ENCODE data around the gene CBR1. TPM values are rescaled to one million over a fixed set of nuclear protein-coding genes. Genes with fewer than 3 reads are reported as not detected.

The CBR1 gene
- total and polyA plus RNA-seq, 9 donors, result 29.7 to 80.6 (median 44.0) TPM

GRCh38 chr21:36075953-36076352 lies 6.1 kb downstream of the CBR1 start:
- Histone ChIP-seq H3K27ac (no peak overlapping the region), H3K4me3 (no peak overlapping the region), H3K36me3 (no peaks in the 10 kb centered on the region), H3K4me1 (ENCODE audit: insufficient read depth) (peaks cover 11% of the 10 kb centered on the region), H3K9me3 (no peaks in the 10 kb centered on the region), H3K27me3 (no peaks in the 10 kb centered on the region)
- TF ChIP-seq POLR2A (IDR thresholded peaks at IDR 0.05) (no peak), EP300 (IDR thresholded peaks at IDR 0.05) (no peak), CTCF (IDR thresholded peaks at IDR 0.05) (no peak)
- DNase-seq, result no peak
- intact Hi-C loops (cut with DNase I), result no loop called here
- WGBS, 3 donors, result 75 to 76% (median 76%) methylated on average over 5 of the region's 5 CpGs

GRCh38 chr21:36076878-36077655 lies 7.2 kb downstream of the CBR1 start:
- Histone ChIP-seq H3K4me1 (ENCODE audit: insufficient read depth) (peaks cover 4% of the 10 kb centered on the region), H3K27me3 (no peaks in the 10 kb centered on the region), H3K4me3 (no peak overlapping the region), H3K9me3 (no peaks in the 10 kb centered on the region), H3K36me3 (no peaks in the 10 kb centered on the region), H3K27ac (no peak overlapping the region)
- TF ChIP-seq POLR2A (IDR thresholded peaks at IDR 0.05) (no peak), CTCF (IDR thresholded peaks at IDR 0.05) (no peak), EP300 (IDR thresholded peaks at IDR 0.05) (no peak)
- intact Hi-C loops (cut with DNase I), result no loop called here
- 73 to 78% (median 74%) methylated on average over 7 of the region's 7 CpGs for WGBS, 3 donors
- DNase-seq, result no peak

- Histone ChIP-seq H3K9me3 (no peaks in the 10 kb centered on the region), H3K27ac (no peak overlapping the region), H3K27me3 (no peaks in the 10 kb centered on the region), H3K4me3 (no peak overlapping the region), H3K36me3 (no peaks in the 10 kb centered on the region), H3K4me1 (ENCODE audit: insufficient read depth) (peaks cover under 1% of the 10 kb centered on the region)
- no peak for TF ChIP-seq POLR2A (IDR thresholded peaks at IDR 0.05)
- no peak for TF ChIP-seq EP300 (IDR thresholded peaks at IDR 0.05)
- no peak for TF ChIP-seq CTCF (IDR thresholded peaks at IDR 0.05)
- intact Hi-C loops (cut with DNase I), result no loop called here
- WGBS, 3 donors, result 78 to 89% (median 79%) methylated on average over 9 of the region's 9 CpGs
- no peak for DNase-seq
Measured at GRCh38 chr21:36077758-36078157, 7.9 kb downstream of the CBR1 start.

- TF ChIP-seq EP300 (IDR thresholded peaks at IDR 0.05), result no peak
- H3K27me3 ChIP-seq, result no peaks in the 10 kb centered on the region
- no peaks in the 10 kb centered on the region for H3K9me3 ChIP-seq
- no peak for DNase-seq
- intact Hi-C loops (cut with DNase I), result no loop called here
- H3K4me1 ChIP-seq (ENCODE audit: insufficient read depth), result no peaks in the 10 kb centered on the region
- WGBS, 3 donors, result 73 to 85% (median 78%) methylated on average over 14 of the region's 14 CpGs
- no peaks in the 10 kb centered on the region for H3K36me3 ChIP-seq
- H3K27ac ChIP-seq, result no peak overlapping the region
- no peak overlapping the region for H3K4me3 ChIP-seq
Measured at GRCh38 chr21:36079010-36079649, 9.3 kb downstream of the CBR1 start.

- Histone ChIP-seq H3K9me3 (no peaks in the 10 kb centered on the region), H3K4me3 (no peak overlapping the region), H3K27ac (no peak overlapping the region), H3K27me3 (no peaks in the 10 kb centered on the region), H3K4me1 (ENCODE audit: insufficient read depth) (no peaks in the 10 kb centered on the region), H3K36me3 (no peaks in the 10 kb centered on the region)
- intact Hi-C loops (cut with DNase I), result no loop called here
- DNase-seq, result no peak
- TF ChIP-seq EP300 (IDR thresholded peaks at IDR 0.05) (no peak), CTCF (IDR thresholded peaks at IDR 0.05) (no peak), POLR2A (IDR thresholded peaks at IDR 0.05) (no peak)
- WGBS, 3 donors, result 80 to 95% (median 92%) methylated on average over 8 of the region's 8 CpGs
Measured at GRCh38 chr21:36079671-36080070, 9.8 kb downstream of the CBR1 start.
